Inflammatory macrophage (primary cell): ENCODE results near the gene SORD.
"Not testable (repeated sequence)": the region's sequence is repeated elsewhere in the genome, so short reads cannot be mapped to it uniquely, and the experiment has no call there.

Source experiments
- DNase-seq, 2 donors: peaks; one replicate each; pipeline ENCODE4 v3.0.0-alpha.2; 2020 to 2022

SORD gene

GRCh38 chr15:45025627-45026026 lies 2.6 kb downstream of the SORD start:
- not testable (repeated sequence) for DNase-seq

- no peak for DNase-seq
Measured at GRCh38 chr15:45026651-45027190, 3.7 kb downstream of the SORD start.

- DNase-seq: no peak
Measured at GRCh38 chr15:45027220-45027619, 4.2 kb downstream of the SORD start.

- no peak for DNase-seq
Measured at GRCh38 chr15:45030743-45031142, 7.7 kb downstream of the SORD start.

- DNase-seq: not testable (repeated sequence)
Measured at GRCh38 chr15:45031522-45032028, 8.6 kb downstream of the SORD start.

GRCh38 chr15:45032501-45032900 lies 9.5 kb downstream of the SORD start:
- not testable (repeated sequence) for DNase-seq

GRCh38 chr15:45034087-45034486 lies 11.1 kb downstream of the SORD start:
- not testable (repeated sequence) for DNase-seq

- not testable (repeated sequence) for DNase-seq
Measured at GRCh38 chr15:45034600-45035375, 11.8 kb downstream of the SORD start.

GRCh38 chr15:45036812-45037781 lies 14.1 kb downstream of the SORD start:
- DNase-seq: peak; percentile 75 to 82

GRCh38 chr15:45037936-45038335 lies 14.9 kb downstream of the SORD start:
- no peak for DNase-seq

- not testable (repeated sequence) for DNase-seq
Measured at GRCh38 chr15:45040396-45040795, 17.4 kb downstream of the SORD start.

- peak in 1 of 2 donors; percentile 1 for DNase-seq
Measured at GRCh38 chr15:45041538-45041937, 18.5 kb downstream of the SORD start.

GRCh38 chr15:45042859-45043258 lies 19.9 kb downstream of the SORD start:
- not testable (repeated sequence) for DNase-seq

GRCh38 chr15:45044270-45044669 lies 21.3 kb downstream of the SORD start:
- DNase-seq: not testable (repeated sequence)

- DNase-seq: not testable (repeated sequence)
Measured at GRCh38 chr15:45048449-45048793, 25.4 kb downstream of the SORD start.

GRCh38 chr15:45048794-45049631 lies 26.0 kb downstream of the SORD start:
- DNase-seq: peak; percentile 88 to 91

- DNase-seq: no peak
Measured at GRCh38 chr15:45050587-45050986, 27.6 kb downstream of the SORD start.

GRCh38 chr15:45052676-45053075 lies 29.7 kb downstream of the SORD start:
- not testable (repeated sequence) for DNase-seq

GRCh38 chr15:45058690-45059675 lies 36.0 kb downstream of the SORD start:
- not testable (repeated sequence) for DNase-seq

GRCh38 chr15:45062301-45062700 lies 39.3 kb downstream of the SORD start:
- DNase-seq: not testable (repeated sequence)

GRCh38 chr15:45064386-45064785 lies 41.4 kb downstream of the SORD start:
- no peak for DNase-seq
